PFSK-1 (cell line): ENCODE measurements around the gene PGBD5.

Source experiments
- FOXP2 ChIP-seq: optimal IDR thresholded peaks from 2 replicates; pipeline ENCODE3; 2011; ENCODE audit warnings: borderline replicate concordance, control low read depth, inconsistent platforms; ENCODE audit not compliant: insufficient read depth; ENCODE audit errors: extremely low read length, extremely low read depth
- POLR2AphosphoS5 ChIP-seq: IDR thresholded peaks from 2 replicates; pipeline ENCODE4 v1.6.1; 2012; ENCODE audit warnings: low read depth, mild to moderate bottlenecking, control low read depth, low read length, moderate library complexity
- REST ChIP-seq, 2 experiments: IDR thresholded peaks; 2 replicates each; pipeline versions ENCODE4 v1.6.1 to v1.8.0; 2011 to 2012; ENCODE audit warnings: low read depth in 2 of 2, low read length in 2 of 2, control low read depth in 1 of 2, inconsistent platforms in 1 of 2, mild to moderate bottlenecking in 1 of 2, moderate library complexity in 1 of 2; ENCODE audit not compliant: insufficient read depth in 1 of 2
- SIN3A ChIP-seq: IDR thresholded peaks from 2 replicates; pipeline ENCODE4 v1.6.1; 2012; ENCODE audit warnings: mild to moderate bottlenecking, low read length, moderate library complexity, borderline replicate concordance; ENCODE audit not compliant: insufficient read depth
- TAF1 ChIP-seq: IDR thresholded peaks from 2 replicates; pipeline ENCODE4 v1.6.1; 2012; ENCODE audit warnings: low read length, control low read depth, borderline replicate concordance; ENCODE audit not compliant: insufficient read depth

PGBD5 gene

DNA sequence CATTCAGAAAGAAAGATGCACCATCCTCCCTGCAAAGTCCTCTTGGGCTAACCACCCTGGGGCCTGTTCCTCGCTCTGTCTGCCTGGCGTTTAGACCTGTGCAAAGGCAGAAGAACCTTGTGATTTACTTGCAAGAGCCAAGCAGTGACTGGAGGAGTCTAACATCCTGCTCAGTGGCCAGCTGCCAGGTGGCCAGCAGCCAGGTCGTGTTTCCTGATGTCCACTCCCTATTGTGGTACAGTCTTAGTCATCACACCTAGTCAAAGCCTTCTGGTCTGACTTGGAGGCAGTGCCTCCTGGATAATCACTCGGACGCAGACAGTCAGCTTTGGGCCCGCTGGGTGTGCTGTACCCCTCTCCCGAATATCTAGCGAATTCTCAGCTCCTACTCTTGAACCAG, 118.1 kb downstream of the PGBD5 start:
- TF ChIP-seq POLR2AphosphoS5 = no peak
- TF ChIP-seq SIN3A = 0 out of 2 replicates have a peak, but pooled peaks have one; percentile 52
- TF ChIP-seq REST (IDR thresholded peaks at IDR 0.05; ENCODE audit: insufficient read depth in 1 of 2, low read depth in 2 of 2, low read length in 2 of 2) = peak in 1 of 2 experiments; percentile 43; a peak in 2 of 4 replicates
- TF ChIP-seq TAF1 = no peak
- TF ChIP-seq FOXP2 = peak; percentile 94

- TF ChIP-seq REST (IDR thresholded peaks at IDR 0.05; ENCODE audit: insufficient read depth in 1 of 2, low read depth in 2 of 2, low read length in 2 of 2) (no peak), SIN3A (no peak), POLR2AphosphoS5 (no peak), FOXP2 (no peak)
These were observed 118.9 kb downstream of the PGBD5 start for GRCh38 chr1:230307213-230307612.

DNA sequence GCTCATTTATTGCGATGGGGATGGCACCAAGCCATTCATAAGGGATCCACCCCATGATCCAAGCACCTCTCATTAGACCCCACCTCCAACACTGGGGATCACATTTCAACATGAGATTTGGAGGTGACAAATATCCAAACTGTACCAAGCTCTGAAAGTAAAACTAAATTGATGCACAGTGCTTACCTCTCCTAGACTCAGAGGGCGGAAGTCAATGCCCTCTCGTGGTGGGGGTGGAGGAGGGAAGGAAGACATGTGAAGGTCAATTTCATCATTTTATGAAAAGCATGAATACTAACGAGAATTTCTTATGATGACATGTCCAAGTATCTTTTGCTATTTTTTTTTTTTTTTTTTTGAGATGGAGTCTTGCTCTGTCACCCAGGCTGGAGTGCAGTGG, 120.0 kb downstream of the PGBD5 start:
- TF ChIP-seq REST (IDR thresholded peaks at IDR 0.05; ENCODE audit: insufficient read depth in 1 of 2, low read depth in 2 of 2, low read length in 2 of 2) = no peak

GRCh38 chr1:230303822-230304221, 122.3 kb downstream of the PGBD5 start:
- TF ChIP-seq TAF1 = no peak
- no peak for TF ChIP-seq SIN3A
- no peak for TF ChIP-seq POLR2AphosphoS5
- TF ChIP-seq FOXP2 = no peak
- TF ChIP-seq REST (IDR thresholded peaks at IDR 0.05; ENCODE audit: insufficient read depth in 1 of 2, low read depth in 2 of 2, low read length in 2 of 2) = no peak

DNA sequence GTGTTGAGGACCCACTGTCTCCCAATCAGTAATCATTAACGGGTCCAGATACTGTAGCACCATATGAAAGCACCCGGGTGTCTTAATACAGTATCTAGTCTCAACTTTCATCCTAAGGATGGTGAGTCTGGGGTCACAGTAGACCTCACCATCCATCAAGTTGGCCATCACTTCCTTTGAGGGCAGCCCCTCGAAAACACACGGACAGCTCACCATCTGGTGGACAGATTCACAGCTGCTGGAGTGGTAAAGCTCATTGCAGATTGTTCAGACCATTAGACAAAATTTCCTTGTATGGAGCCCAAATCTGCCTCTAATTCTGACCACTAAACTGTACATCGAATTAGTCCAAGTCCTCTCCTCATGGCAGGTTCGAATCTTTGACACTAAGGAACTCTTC, 123.1 kb downstream of the PGBD5 start:
- TF ChIP-seq SIN3A = no peak
- TF ChIP-seq REST (IDR thresholded peaks at IDR 0.05; ENCODE audit: insufficient read depth in 1 of 2, low read depth in 2 of 2, low read length in 2 of 2) = no peak
- no peak for TF ChIP-seq FOXP2
